ENCODE measurements around the gene ANKRD29. TPM values are rescaled to one million over a fixed set of nuclear protein-coding genes. Genes with fewer than 3 reads are reported as not detected.

The ANKRD29 gene
- polyA plus RNA-seq, 1 donor (not counting 4 experiments of a cell fraction or from before 2014, with no cell fraction given), result 3.7 TPM

DNA sequence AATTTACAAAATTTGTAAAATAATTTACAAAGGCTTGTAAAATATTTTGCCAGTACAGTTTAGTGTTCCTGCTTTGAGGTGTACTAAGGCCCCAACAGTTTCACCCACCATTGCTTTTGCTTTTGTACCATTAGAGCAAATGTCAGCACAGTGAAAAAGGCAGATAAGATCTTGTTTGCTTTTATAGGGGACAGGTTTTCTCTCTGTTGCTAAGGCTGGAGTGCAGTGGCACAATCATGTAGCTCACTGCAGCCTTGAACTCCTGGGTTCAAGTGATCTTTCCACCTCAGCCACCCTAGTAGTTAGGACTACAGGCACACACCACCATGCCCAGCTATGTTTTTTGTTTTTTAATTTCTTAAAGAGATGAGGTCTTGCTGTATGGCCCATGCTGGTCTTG, 56.8 kb downstream of the ANKRD29 start:
- TF ChIP-seq EZH2 (IDR thresholded peaks at IDR 0.05; ENCODE audit: low read length), result no peak
- TF ChIP-seq, protein P1, sequence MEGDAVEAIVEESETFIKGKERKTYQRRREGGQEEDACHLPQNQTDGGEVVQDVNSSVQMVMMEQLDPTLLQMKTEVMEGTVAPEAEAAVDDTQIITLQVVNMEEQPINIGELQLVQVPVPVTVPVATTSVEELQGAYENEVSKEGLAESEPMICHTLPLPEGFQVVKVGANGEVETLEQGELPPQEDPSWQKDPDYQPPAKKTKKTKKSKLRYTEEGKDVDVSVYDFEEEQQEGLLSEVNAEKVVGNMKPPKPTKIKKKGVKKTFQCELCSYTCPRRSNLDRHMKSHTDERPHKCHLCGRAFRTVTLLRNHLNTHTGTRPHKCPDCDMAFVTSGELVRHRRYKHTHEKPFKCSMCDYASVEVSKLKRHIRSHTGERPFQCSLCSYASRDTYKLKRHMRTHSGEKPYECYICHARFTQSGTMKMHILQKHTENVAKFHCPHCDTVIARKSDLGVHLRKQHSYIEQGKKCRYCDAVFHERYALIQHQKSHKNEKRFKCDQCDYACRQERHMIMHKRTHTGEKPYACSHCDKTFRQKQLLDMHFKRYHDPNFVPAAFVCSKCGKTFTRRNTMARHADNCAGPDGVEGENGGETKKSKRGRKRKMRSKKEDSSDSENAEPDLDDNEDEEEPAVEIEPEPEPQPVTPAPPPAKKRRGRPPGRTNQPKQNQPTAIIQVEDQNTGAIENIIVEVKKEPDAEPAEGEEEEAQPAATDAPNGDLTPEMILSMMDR (optimal IDR thresholded peaks at IDR 0.05 in 1 of 3, IDR thresholded peaks at IDR 0.05 in 1 of 3, conservative IDR thresholded peaks at IDR 0.05 in 1 of 3; ENCODE audit: extremely low read depth in 1 of 3, insufficient read depth in 2 of 3, low read length in 3 of 3), result no peak
- Histone ChIP-seq H3K9me1 (ENCODE audit: control insufficient read depth, extremely low read depth, insufficient read depth, low read length) (no peaks in the 10 kb centered on the region), H3K27ac (ENCODE audit: control insufficient read depth, insufficient read depth, low read length) (no peak overlapping the region), H3K4me3 (ENCODE audit: control insufficient read depth in 2 of 3, extremely low read depth in 1 of 3, insufficient read depth in 2 of 3, low read depth in 1 of 3, low read length in 3 of 3) (no peak overlapping the region), H3K4me2 (ENCODE audit: control insufficient read depth, extremely low read depth, insufficient read depth, low read depth, low read length) (no peak overlapping the region), H4K20me1 (ENCODE audit: control insufficient read depth, extremely low read depth, insufficient read depth, low read length) (no peaks in the 10 kb centered on the region), H3K36me3 (ENCODE audit: control insufficient read depth in 2 of 2, extremely low read depth in 1 of 2, insufficient read depth in 2 of 2, low read length in 2 of 2) (no peaks in the 10 kb centered on the region), H3K4me1 (ENCODE audit: control insufficient read depth, extremely low read depth, insufficient read depth, low read length) (no peaks in the 10 kb centered on the region), H3K9me3 (ENCODE audit: control insufficient read depth, low read depth, low read length) (no peaks in the 10 kb centered on the region), H3K9ac (ENCODE audit: control insufficient read depth, extremely low read depth, insufficient read depth, low read length) (no peak overlapping the region), H3K27me3 (ENCODE audit: control insufficient read depth, extremely low read depth, insufficient read depth, low read length) (no peaks in the 10 kb centered on the region), H2AFZ (ENCODE audit: control insufficient read depth, low read length) (no peak overlapping the region), H3K79me2 (ENCODE audit: control insufficient read depth, insufficient read depth, low read length) (no peaks in the 10 kb centered on the region)
- FAIRE-seq, result no peak
- dilution Hi-C loops (cut with MboI; ENCODE audit: extremely low pct_ligation_motif_present, low sequenced_read_pairs), result no loop called here
- DNase-seq (ENCODE audit: low read depth, low spot score), result no peak

DNA sequence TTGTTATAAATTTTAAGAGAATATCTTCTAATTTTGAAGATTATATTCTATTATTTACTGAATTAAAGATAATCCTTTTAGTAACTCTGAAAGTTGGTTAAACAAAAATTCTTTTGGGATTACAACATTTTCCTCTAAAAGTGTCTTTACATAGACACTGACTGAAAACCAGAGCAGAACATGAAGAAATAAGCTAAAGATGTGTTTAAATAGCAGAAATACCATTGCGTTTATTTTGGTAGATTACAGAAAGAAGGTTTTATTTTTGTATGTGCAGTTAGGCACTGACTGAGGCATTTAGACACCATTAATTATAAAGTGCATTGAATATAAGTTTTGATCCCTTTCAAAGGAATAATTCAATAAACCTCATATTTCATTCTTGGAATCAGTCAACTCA, 62.9 kb downstream of the ANKRD29 start:
- Histone ChIP-seq H3K4me3 (ENCODE audit: control insufficient read depth in 2 of 3, extremely low read depth in 1 of 3, insufficient read depth in 2 of 3, low read depth in 1 of 3, low read length in 3 of 3) (no peak overlapping the region), H3K79me2 (ENCODE audit: control insufficient read depth, insufficient read depth, low read length) (no peaks in the 10 kb centered on the region), H3K4me2 (ENCODE audit: control insufficient read depth, extremely low read depth, insufficient read depth, low read depth, low read length) (no peak overlapping the region), H3K9me1 (ENCODE audit: control insufficient read depth, extremely low read depth, insufficient read depth, low read length) (no peaks in the 10 kb centered on the region), H3K36me3 (ENCODE audit: control insufficient read depth in 2 of 2, extremely low read depth in 1 of 2, insufficient read depth in 2 of 2, low read length in 2 of 2) (no peaks in the 10 kb centered on the region), H3K9me3 (ENCODE audit: control insufficient read depth, low read depth, low read length) (no peaks in the 10 kb centered on the region), H2AFZ (ENCODE audit: control insufficient read depth, low read length) (no peak overlapping the region), H3K27me3 (ENCODE audit: control insufficient read depth, extremely low read depth, insufficient read depth, low read length) (no peaks in the 10 kb centered on the region), H4K20me1 (ENCODE audit: control insufficient read depth, extremely low read depth, insufficient read depth, low read length) (no peaks in the 10 kb centered on the region), H3K27ac (ENCODE audit: control insufficient read depth, insufficient read depth, low read length) (no peak overlapping the region), H3K4me1 (ENCODE audit: control insufficient read depth, extremely low read depth, insufficient read depth, low read length) (no peaks in the 10 kb centered on the region), H3K9ac (ENCODE audit: control insufficient read depth, extremely low read depth, insufficient read depth, low read length) (no peak overlapping the region)
- no peak for FAIRE-seq
- no peak for TF ChIP-seq EZH2 (IDR thresholded peaks at IDR 0.05; ENCODE audit: low read length)
- TF ChIP-seq, protein P1 (optimal IDR thresholded peaks at IDR 0.05 in 1 of 3, IDR thresholded peaks at IDR 0.05 in 1 of 3, conservative IDR thresholded peaks at IDR 0.05 in 1 of 3; ENCODE audit: extremely low read depth in 1 of 3, insufficient read depth in 2 of 3, low read length in 3 of 3), result no peak
- dilution Hi-C loops (cut with MboI; ENCODE audit: extremely low pct_ligation_motif_present, low sequenced_read_pairs), result no loop called here
- no peak for DNase-seq (ENCODE audit: low read depth, low spot score)

Data from keratinocyte (primary cell).